Right cardiac atrium (tissue), 5 donors: ENCODE results near the gene JKAMP. TPM values are rescaled to one million over a fixed set of nuclear protein-coding genes. Genes with fewer than 3 reads are reported as not detected.

Experiments
- ATAC-seq, 2 donors: fragments of 200-7000 bp; cut with Tn5 transposase; one replicate each; pipeline versions ENCODE4 v1.8.0 to v1.9.1; 2020; ENCODE audit warnings: moderate library complexity in 2 of 2, mild to moderate bottlenecking in 1 of 2
- DNase-seq, 3 donors: peaks; one replicate each; pipeline ENCODE4 v3.0.0-alpha.2; 2020
- H3K27ac ChIP-seq: one replicate; pipeline ENCODE4 v1.5.1; 2013; ENCODE audit warnings: mild to moderate bottlenecking, low read length, control low read depth, moderate library complexity
- H3K27me3 ChIP-seq: one replicate; pipeline ENCODE4 v1.6.1; 2013; ENCODE audit not compliant: control insufficient read depth, insufficient read depth
- H3K4me1 ChIP-seq: one replicate; pipeline ENCODE4 v1.6.1; 2013; ENCODE audit warnings: low read length; ENCODE audit not compliant: control insufficient read depth, insufficient read depth
- H3K4me3 ChIP-seq: one replicate; pipeline ENCODE4 v1.5.1; 2013; ENCODE audit warnings: low read length, control low read depth
- H3K9me3 ChIP-seq: one replicate; pipeline ENCODE4 v1.6.1; 2013; ENCODE audit warnings: low read length; ENCODE audit not compliant: control insufficient read depth
- WGBS: extraction: QIAGEN DNeasy Blood & Tissue Kit; methylation state at CpG from one replicate; pipeline ENCODE4 v1.1.7; 2013; 5-methylcytosine and 5-hydroxymethylcytosine counted together
- intact Hi-C, 4 donors: fragments of 100-400 bp; cut with DNase I; formaldehyde crosslinking; loops; one replicate each; pipeline versions ENCODE4 v1.11.0 to v1.14.0; 2022 to 2023
- polyA plus RNA-seq: library from polyadenylated mRNA; stranded (reverse); fragments of 200-250 nt; gene quantifications from one replicate; pipeline ENCODE4 v1.2.3, GENCODE V29; 2013
- total RNA-seq, 4 donors: library from RNA; stranded (reverse); fragmentation: NEBNext Ultra II Directional; extraction: Animal tissue kit (Norgen Biotek cat#: 25700); gene quantifications; one replicate each; pipeline ENCODE4 v1.2.1, GENCODE V29; 2021
- donor health status: healthy with polysubstance abuse.
- donor health status: DM: no; HTN: yes; CAD: no.
- donor health status: DM: no; HTN: no; CAD: no.
- donor health status: DM: no; HTN: yes; CAD: no; lungs with severe emphysema.
- donor health status: DM: yes; HTN: yes; CAD: no.

JKAMP gene
- total and polyA plus RNA-seq, 5 donors: 27.9 to 35.4 (median 33.2) TPM

- WGBS: 18% methylated on average over 1 of the region's 1 CpG
- H3K4me3 ChIP-seq: no peak overlapping the region
- no peak for DNase-seq
- intact Hi-C loops: no loop called here
- H3K9me3 ChIP-seq: no peaks in the 10 kb centered on the region
- H3K27ac ChIP-seq: peak overlapping the region; percentile 59
- H3K27me3 ChIP-seq: no peaks in the 10 kb centered on the region
- no peak for ATAC-seq
- H3K4me1 ChIP-seq: peaks cover 8% of the 10 kb centered on the region
These were observed 4.2 kb upstream of the JKAMP start for GRCh38 chr14:59480166-59480565.

GRCh38 chr14:59481407-59481806 lies 2.9 kb upstream of the JKAMP start:
- intact Hi-C loops: no loop called here
- H3K4me3 ChIP-seq: no peak overlapping the region
- H3K4me1 ChIP-seq: peaks cover 8% of the 10 kb centered on the region

GRCh38 chr14:59481871-59482540 lies 2.3 kb upstream of the JKAMP start:
- peak overlapping the region; percentile 70 for H3K4me3 ChIP-seq
- 57% methylated on average over 2 of the region's 2 CpGs for WGBS
- no peak for ATAC-seq
- no peaks in the 10 kb centered on the region for H3K9me3 ChIP-seq
- peaks cover 8% of the 10 kb centered on the region for H3K4me1 ChIP-seq
- DNase-seq: peak in 1 of 3 donors; percentile 20
- intact Hi-C loops: no loop called here
- H3K27ac ChIP-seq: peak overlapping the region; percentile 71
- H3K27me3 ChIP-seq: no peaks in the 10 kb centered on the region

More at GRCh38 chr14:59481407-59481806, 2.9 kb upstream of the JKAMP start:
- Histone ChIP-seq H3K27me3 (no peaks in the 10 kb centered on the region), H3K9me3 (no peaks in the 10 kb centered on the region), H3K27ac (no peak overlapping the region)
- DNase-seq: no peak
- no peak for ATAC-seq
- WGBS: 99% methylated on average over 2 of the region's 2 CpGs

DNA sequence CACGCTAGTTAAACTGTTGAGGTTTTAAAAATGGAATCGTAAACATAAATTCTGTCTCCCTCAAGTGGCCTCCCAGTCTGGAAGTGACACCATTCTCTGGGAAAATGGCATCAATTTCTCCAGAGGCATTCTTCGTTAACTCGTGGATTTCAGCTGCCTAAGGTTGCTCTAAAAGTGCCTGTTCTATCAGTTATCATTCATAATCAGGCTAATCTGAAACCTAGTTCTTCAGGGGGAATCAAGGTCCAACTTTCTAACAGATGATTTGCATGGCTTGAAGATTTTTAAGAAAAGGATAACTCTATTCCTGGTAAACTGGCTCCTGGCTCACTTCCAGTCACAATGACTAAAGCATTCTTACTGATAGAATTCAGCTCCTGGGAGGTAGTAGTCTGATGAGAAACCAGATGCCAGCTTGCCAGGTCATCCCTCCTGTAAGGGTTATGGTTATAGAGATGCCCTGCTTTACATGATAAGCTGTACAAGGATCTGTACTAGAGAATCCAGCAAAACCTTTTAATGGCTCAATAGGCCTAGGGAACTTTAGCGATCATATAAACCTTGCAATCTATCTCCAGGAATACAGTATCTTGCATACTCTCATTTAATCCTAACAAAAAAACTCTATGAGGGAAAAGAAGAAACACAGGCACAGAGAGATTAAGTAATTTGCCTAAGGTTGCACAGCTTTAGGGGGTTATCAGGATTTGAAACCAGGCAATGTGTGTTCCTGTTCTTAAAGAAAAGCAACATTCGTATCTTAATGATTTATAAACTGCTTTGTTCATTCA lies 1.6 kb upstream of the JKAMP start:
- 35% methylated on average over 6 of the region's 6 CpGs for WGBS
- no peaks in the 10 kb centered on the region for H3K27me3 ChIP-seq
- H3K9me3 ChIP-seq: no peaks in the 10 kb centered on the region
- peak overlapping the region; percentile 71 for H3K27ac ChIP-seq
- ATAC-seq: peak in 1 of 2 donors; percentile 6
- intact Hi-C loops: no loop called here
- H3K4me1 ChIP-seq: peaks cover 8% of the 10 kb centered on the region
- DNase-seq: peak in 2 of 3 donors; percentile 28 to 32
- peak overlapping the region; percentile 70 for H3K4me3 ChIP-seq

DNA sequence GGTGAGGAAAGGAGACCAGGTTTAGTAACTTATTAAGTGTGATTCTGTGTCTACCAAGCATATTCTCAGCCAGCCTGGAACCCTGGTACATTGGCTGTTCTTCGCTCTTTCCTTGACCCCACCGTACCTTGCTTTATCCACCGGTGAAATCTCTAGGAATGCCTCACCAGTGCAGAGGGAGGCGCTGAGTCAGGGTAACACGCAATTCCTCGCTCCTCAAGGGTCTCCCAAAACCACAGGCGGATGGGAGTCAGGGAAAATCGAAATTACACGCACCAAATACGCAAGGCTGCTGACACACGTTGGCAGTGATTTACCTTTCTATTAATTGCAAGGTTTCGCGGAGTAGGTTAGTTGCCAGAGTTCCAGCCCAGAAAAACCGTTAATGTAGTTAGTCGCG lies 954 bp upstream of the JKAMP start:
- intact Hi-C loops: no loop called here
- H3K4me1 ChIP-seq: peaks cover 8% of the 10 kb centered on the region
- ATAC-seq: peak; percentile 3 to 6
- peak in 1 of 3 donors; percentile 33 for DNase-seq
- no peaks in the 10 kb centered on the region for H3K9me3 ChIP-seq
- WGBS: 3% methylated on average over 16 of the region's 16 CpGs
- no peaks in the 10 kb centered on the region for H3K27me3 ChIP-seq
- peak overlapping the region; percentile 70 for H3K4me3 ChIP-seq
- H3K27ac ChIP-seq: peak overlapping the region; percentile 82

GRCh38 chr14:59484639-59485175 lies 390 bp downstream of the JKAMP start:
- H3K27ac ChIP-seq: peak overlapping the region; percentile 86
- no peaks in the 10 kb centered on the region for H3K9me3 ChIP-seq
- H3K4me1 ChIP-seq: peaks cover 8% of the 10 kb centered on the region
- peak overlapping the region; percentile 70 for H3K4me3 ChIP-seq
- DNase-seq (no peak), ATAC-seq (peak; percentile 75 to 76)
- no peaks in the 10 kb centered on the region for H3K27me3 ChIP-seq
- intact Hi-C loops: no loop called here
- WGBS: under 1% methylated on average over 32 of the region's 32 CpGs

- H3K27me3 ChIP-seq: no peaks in the 10 kb centered on the region
- no peaks in the 10 kb centered on the region for H3K9me3 ChIP-seq
- ATAC-seq (no peak), DNase-seq (no peak)
- peaks cover 4% of the 10 kb centered on the region for H3K4me1 ChIP-seq
- no peak overlapping the region for H3K4me3 ChIP-seq
- no peak overlapping the region for H3K27ac ChIP-seq
- intact Hi-C loops: no loop called here
- 83% methylated on average over 3 of the region's 3 CpGs for WGBS
These were observed 6.4 kb downstream of the JKAMP start for GRCh38 chr14:59490756-59491155.

- H3K4me3 ChIP-seq: no peak overlapping the region
- no peaks in the 10 kb centered on the region for H3K27me3 ChIP-seq
- 49% methylated on average over 1 of the region's 1 CpG for WGBS
- no peak for DNase-seq
- peaks cover 4% of the 10 kb centered on the region for H3K4me1 ChIP-seq
- ATAC-seq: no peak
- no peak overlapping the region for H3K27ac ChIP-seq
- intact Hi-C loops: no loop called here
- no peaks in the 10 kb centered on the region for H3K9me3 ChIP-seq
These were observed 8.1 kb downstream of the JKAMP start for GRCh38 chr14:59492384-59492783.

DNA sequence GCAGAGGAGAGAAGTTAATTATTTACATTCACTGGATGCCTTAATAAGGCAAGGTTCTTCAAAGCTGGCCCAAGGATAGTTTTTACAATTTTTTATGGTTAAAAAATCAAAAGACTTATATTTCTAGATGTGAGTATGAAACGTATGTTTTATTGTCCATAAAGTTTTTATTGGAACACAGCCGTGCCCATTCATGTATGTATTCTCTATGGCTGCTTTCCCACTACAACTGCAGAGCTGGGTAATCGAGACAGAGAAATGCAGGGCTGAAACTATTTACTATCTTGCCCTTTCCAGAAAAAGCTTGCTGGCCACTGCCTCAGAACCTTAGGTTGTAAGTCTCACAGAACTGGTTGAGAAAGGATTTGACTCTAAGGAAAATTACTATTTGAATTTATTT lies 16.4 kb downstream of the JKAMP start:
- Histone ChIP-seq H3K9me3 (no peaks in the 10 kb centered on the region), H3K27me3 (no peaks in the 10 kb centered on the region), H3K4me1 (no peaks in the 10 kb centered on the region), H3K4me3 (no peak overlapping the region), H3K27ac (no peak overlapping the region)
- 65% methylated on average over 3 of the region's 3 CpGs for WGBS
- DNase-seq (no peak), ATAC-seq (no peak)
- intact Hi-C loops: no loop called here

DNA sequence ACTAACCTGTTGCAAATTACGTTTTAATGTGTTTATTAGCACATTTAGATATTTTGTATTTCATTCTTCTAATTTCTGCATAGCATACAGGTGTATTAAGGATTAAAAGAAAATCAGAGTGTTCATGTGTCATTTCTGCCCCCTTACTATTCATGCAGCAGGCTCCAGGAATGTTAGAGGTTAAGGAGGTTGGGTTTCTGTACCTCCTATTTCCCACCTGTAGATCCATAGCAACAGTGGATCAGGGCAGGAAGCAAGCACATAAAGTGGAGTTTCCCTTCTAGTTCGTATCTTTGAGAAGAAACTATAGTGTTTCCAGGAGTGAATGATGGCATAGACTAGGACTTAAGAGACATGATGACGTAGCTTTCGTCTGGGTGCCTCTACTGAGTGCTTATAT lies 18.9 kb downstream of the JKAMP start:
- H3K4me3 ChIP-seq: no peak overlapping the region
- no peaks in the 10 kb centered on the region for H3K4me1 ChIP-seq
- intact Hi-C loops: no loop called here
- DNase-seq (no peak), ATAC-seq (no peak)
- H3K27me3 ChIP-seq: no peaks in the 10 kb centered on the region
- H3K9me3 ChIP-seq: no peaks in the 10 kb centered on the region
- H3K27ac ChIP-seq: no peak overlapping the region
- WGBS: 76% methylated on average over 4 of the region's 4 CpGs

- intact Hi-C loops: no loop called here
These were observed 22.9 kb downstream of the JKAMP start for GRCh38 chr14:59507063-59507751.

More at GRCh38 chr14:59507063-59507751, 22.9 kb downstream of the JKAMP start:
- Histone ChIP-seq H3K27ac (no peak overlapping the region), H3K4me3 (no peak overlapping the region), H3K4me1 (no peaks in the 10 kb centered on the region), H3K9me3 (no peaks in the 10 kb centered on the region), H3K27me3 (no peaks in the 10 kb centered on the region)
- ATAC-seq: peak; percentile 64 to 80
- peak; percentile 22 to 61 (median 52) for DNase-seq
